AG04450 (cell line): ENCODE results near the gene ARL11. TPM values are rescaled to one million over a fixed set of nuclear protein-coding genes. Genes with fewer than 3 reads are reported as not detected.

Source experiments
- CTCF ChIA-PET: fragments of 300-600, 350-600 bp; formaldehyde crosslinking; extraction: SDS; loops from one replicate; lab custom pipeline; 2022; ENCODE audit warnings: antibody characterized with exemption, inconsistent platforms; lab: Charles Lee
- POLR2A ChIA-PET: fragments of 350-600 bp; formaldehyde crosslinking; extraction: SDS; loops from one replicate; lab custom pipeline; 2021; ENCODE audit warnings: antibody characterized with exemption, inconsistent platforms; lab: Yijun Ruan, JAX
- DNase-seq: peaks from one replicate; pipeline ENCODE4 v3.0.0-alpha.2; 2011; ENCODE audit warnings: low read depth, low spot score
- H3K27ac ChIP-seq: one replicate; pipeline ENCODE4 v1.5.1; 2012; ENCODE audit warnings: low read depth, low read length, control low read depth
- H3K27me3 ChIP-seq: one replicate; pipeline ENCODE4 v1.6.0; 2012; ENCODE audit warnings: low read length; ENCODE audit not compliant: control insufficient read depth, insufficient read depth
- H3K4me3 ChIP-seq: 2 replicates; pipeline ENCODE4 v1.5.1; 2011; ENCODE audit warnings: mild to moderate bottlenecking, low read depth, low read length, control low read depth
- H3K9me3 ChIP-seq: 2 replicates; pipeline ENCODE4 v1.5.1; 2012; ENCODE audit warnings: low read length; ENCODE audit not compliant: control insufficient read depth, insufficient read depth
- CTCF ChIP-seq: IDR thresholded peaks from 2 replicates; pipeline ENCODE4 v1.5.1; 2011; ENCODE audit warnings: low read depth, low read length, control low read depth, inconsistent platforms
- polyA plus RNA-seq: library from polyadenylated mRNA; depleted of rRNA; stranded (reverse); fragments of >200 nt; gene quantifications from 2 replicates; pipeline ENCODE4 v1.2.3, GENCODE V29; 2011

Gene ARL11
- polyA plus RNA-seq, 1 experiment = not detected

- Histone ChIP-seq H3K4me3 (no peak overlapping the region), H3K27me3 (no peaks in the 10 kb centered on the region), H3K27ac (no peak overlapping the region), H3K9me3 (no peaks in the 10 kb centered on the region)
- ChIA-PET CTCF (no interaction called here), POLR2A (no interaction called here)
- no peak for DNase-seq
- no peak for TF ChIP-seq CTCF
Observed at GRCh38 chr13:49645451-49645850, 17.1 kb downstream of the ARL11 start.

- no peak overlapping the region for H3K27ac ChIP-seq
- ChIA-PET CTCF (no interaction called here), POLR2A (interaction anchor here (0.6 kb wide), 1 partner anchor 146 kb away, joined by 6 read pairs; no protein-coding TSS in a partner anchor)
- no peaks in the 10 kb centered on the region for H3K27me3 ChIP-seq
- H3K4me3 ChIP-seq = no peak overlapping the region
- no peak for TF ChIP-seq CTCF
- no peak for DNase-seq
- H3K9me3 ChIP-seq = no peaks in the 10 kb centered on the region
Observed at GRCh38 chr13:49646688-49647087, 18.4 kb downstream of the ARL11 start.

GRCh38 chr13:49649244-49649962 is 21.1 kb downstream of the ARL11 start:
- H3K9me3 ChIP-seq = no peaks in the 10 kb centered on the region
- TF ChIP-seq CTCF = peak; percentile 46
- no peaks in the 10 kb centered on the region for H3K27me3 ChIP-seq
- H3K4me3 ChIP-seq = no peak overlapping the region
- POLR2A ChIA-PET = interaction anchor here (0.6 to 1.0 kb wide), 4 partner anchors 42 to 673 kb away, joined by 3 to 4 read pairs (median 3); partner anchors contain the start of genes CAB39L, EBPL and SETDB2
- peak overlapping the region; percentile 73 for H3K27ac ChIP-seq
- DNase-seq = no peak
- CTCF ChIA-PET = interaction anchor here (0.6 kb wide), 1 partner anchor 25 kb away, joined by 4 read pairs; no protein-coding TSS in a partner anchor

- ChIA-PET CTCF (no interaction called here), POLR2A (interaction anchor here (0.6 to 1.0 kb wide), 4 partner anchors 41 to 674 kb away, joined by 3 to 4 read pairs (median 3); partner anchors contain the start of genes CAB39L, EBPL and SETDB2)
- TF ChIP-seq CTCF = no peak
Observed at GRCh38 chr13:49649963-49650312, 21.6 kb downstream of the ARL11 start.

More at GRCh38 chr13:49649963-49650312, 21.6 kb downstream of the ARL11 start:
- Histone ChIP-seq H3K4me3 (no peak overlapping the region), H3K9me3 (no peaks in the 10 kb centered on the region), H3K27me3 (no peaks in the 10 kb centered on the region), H3K27ac (peak overlapping the region; percentile 73)
- no peak for DNase-seq
